ENCODE results near the gene RCCD1.

The RCCD1 gene

DNA sequence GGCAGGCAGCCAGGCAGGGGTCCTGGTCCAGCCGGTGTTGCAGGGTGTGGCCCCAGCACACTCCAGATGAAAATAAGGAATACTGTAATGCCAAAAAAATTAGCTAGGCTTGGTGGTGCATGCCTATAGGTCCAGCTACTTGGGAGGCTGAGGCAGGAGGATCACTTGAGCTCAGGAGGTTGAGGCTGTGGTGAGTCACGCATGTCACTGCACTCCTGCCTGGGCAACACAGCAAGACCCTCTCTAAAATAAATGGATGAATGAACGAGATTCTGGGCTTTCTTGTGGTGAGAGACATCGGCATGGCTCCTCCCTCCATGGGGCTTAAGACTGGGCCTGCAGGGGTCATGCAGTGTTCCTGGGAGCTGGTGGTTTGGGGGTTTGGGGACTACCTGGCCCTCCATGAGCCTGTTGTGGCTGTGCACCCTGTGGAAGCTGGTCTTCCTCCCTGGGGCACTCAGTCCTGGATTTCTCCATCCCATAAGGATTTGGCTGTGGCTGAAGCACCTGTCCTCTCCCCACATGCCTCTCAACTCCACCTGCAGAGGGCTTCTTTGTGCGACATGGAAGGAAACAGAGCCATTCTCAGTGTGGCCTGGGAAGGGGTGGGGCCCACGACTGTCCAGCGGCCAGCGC lies 7.6 kb upstream of the RCCD1 start:
- H3K9me3 ChIP-seq (ENCODE audit: control insufficient read depth in 2 of 2, low read length in 2 of 2), result no peaks in the 10 kb centered on the region
- no peak overlapping the region for H3K27ac ChIP-seq (ENCODE audit: low read length)
- H3K4me3 ChIP-seq (ENCODE audit: low read length in 2 of 2), result no peak overlapping the region
- no peaks in the 10 kb centered on the region for H3K4me1 ChIP-seq (ENCODE audit: control insufficient read depth, insufficient read depth, low read length)
- peaks cover 52 to 67% of the 10 kb centered on the region in 2 donors for H3K36me3 ChIP-seq (ENCODE audit: control insufficient read depth in 2 of 2, insufficient read depth in 2 of 2, low read length in 2 of 2)
- no peak overlapping the region for H3K9ac ChIP-seq (ENCODE audit: low read length in 2 of 2)
- H3K27me3 ChIP-seq (ENCODE audit: control insufficient read depth in 1 of 2, insufficient read depth in 2 of 2, low read length in 2 of 2), result no peaks in the 10 kb centered on the region

DNA sequence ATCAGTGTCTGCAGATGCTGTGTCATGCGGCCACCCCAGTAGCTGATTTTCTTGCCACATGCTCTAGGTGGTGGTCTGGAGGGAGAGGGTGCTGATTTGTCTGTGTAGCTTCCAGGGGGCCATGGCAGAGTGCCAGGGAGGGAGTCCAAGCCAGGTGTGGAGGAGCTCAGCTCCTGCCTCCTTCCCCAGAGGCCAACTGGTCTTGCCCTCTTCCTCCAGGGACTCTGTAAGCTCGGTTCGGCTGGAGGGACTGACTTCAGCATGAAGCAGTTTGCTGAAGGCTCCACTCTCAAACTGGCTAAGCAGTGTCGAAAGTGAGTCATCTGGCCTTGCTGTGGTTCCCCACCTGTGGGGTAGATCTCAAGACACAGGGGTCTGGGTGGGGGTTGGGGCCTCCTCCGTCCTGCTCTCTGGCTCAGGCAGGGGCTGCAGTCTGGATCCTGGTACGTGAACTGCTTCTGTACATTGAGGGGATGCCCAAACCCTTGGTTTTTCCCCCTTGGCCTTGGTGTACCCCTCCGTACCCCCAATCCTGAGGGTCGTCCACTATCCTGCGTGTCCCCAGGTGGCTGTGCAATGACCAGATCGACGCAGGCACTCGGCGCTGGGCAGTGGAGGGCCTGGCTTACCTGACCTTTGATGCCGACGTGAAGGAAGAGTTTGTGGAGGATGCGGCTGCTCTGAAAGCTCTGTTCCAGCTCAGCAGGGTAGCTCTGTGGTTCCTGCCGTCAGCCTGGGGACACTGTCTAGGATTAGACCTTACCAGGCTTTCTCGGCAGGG lies 6.9 kb upstream of the RCCD1 start:
- Histone ChIP-seq H3K9ac (ENCODE audit: low read length in 2 of 2) (no peak overlapping the region), H3K4me1 (ENCODE audit: control insufficient read depth, insufficient read depth, low read length) (no peaks in the 10 kb centered on the region), H3K36me3 (ENCODE audit: control insufficient read depth in 2 of 2, insufficient read depth in 2 of 2, low read length in 2 of 2) (peaks cover 47 to 64% of the 10 kb centered on the region in 2 donors), H3K9me3 (ENCODE audit: control insufficient read depth in 2 of 2, low read length in 2 of 2) (no peaks in the 10 kb centered on the region), H3K4me3 (ENCODE audit: low read length in 2 of 2) (no peak overlapping the region), H3K27me3 (ENCODE audit: control insufficient read depth in 1 of 2, insufficient read depth in 2 of 2, low read length in 2 of 2) (no peaks in the 10 kb centered on the region), H3K27ac (ENCODE audit: low read length) (no peak overlapping the region)

DNA sequence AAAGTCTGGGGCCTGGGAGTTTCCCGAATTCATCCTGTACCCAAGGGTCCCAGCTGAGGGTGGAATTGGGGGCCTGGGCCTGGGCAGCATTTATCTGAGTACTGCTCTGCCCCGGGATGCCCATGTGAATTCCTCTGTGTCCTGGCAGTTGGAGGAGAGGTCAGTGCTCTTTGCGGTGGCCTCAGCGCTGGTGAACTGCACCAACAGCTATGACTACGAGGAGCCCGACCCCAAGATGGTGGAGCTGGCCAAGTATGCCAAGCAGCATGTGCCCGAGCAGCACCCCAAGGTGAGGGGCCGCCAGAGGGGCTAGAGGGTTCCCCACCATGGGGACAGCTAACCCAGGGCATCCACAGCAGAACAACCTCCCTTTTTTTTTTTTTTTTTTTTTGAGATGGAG lies 6.2 kb upstream of the RCCD1 start:
- Histone ChIP-seq H3K27ac (ENCODE audit: low read length) (no peak overlapping the region), H3K4me1 (ENCODE audit: control insufficient read depth, insufficient read depth, low read length) (no peaks in the 10 kb centered on the region), H3K36me3 (ENCODE audit: control insufficient read depth in 2 of 2, insufficient read depth in 2 of 2, low read length in 2 of 2) (peaks cover 48 to 66% of the 10 kb centered on the region in 2 donors), H3K27me3 (ENCODE audit: control insufficient read depth in 1 of 2, insufficient read depth in 2 of 2, low read length in 2 of 2) (no peaks in the 10 kb centered on the region), H3K9ac (ENCODE audit: low read length in 2 of 2) (no peak overlapping the region), H3K9me3 (ENCODE audit: control insufficient read depth in 2 of 2, low read length in 2 of 2) (no peaks in the 10 kb centered on the region), H3K4me3 (ENCODE audit: low read length in 2 of 2) (no peak overlapping the region)

DNA sequence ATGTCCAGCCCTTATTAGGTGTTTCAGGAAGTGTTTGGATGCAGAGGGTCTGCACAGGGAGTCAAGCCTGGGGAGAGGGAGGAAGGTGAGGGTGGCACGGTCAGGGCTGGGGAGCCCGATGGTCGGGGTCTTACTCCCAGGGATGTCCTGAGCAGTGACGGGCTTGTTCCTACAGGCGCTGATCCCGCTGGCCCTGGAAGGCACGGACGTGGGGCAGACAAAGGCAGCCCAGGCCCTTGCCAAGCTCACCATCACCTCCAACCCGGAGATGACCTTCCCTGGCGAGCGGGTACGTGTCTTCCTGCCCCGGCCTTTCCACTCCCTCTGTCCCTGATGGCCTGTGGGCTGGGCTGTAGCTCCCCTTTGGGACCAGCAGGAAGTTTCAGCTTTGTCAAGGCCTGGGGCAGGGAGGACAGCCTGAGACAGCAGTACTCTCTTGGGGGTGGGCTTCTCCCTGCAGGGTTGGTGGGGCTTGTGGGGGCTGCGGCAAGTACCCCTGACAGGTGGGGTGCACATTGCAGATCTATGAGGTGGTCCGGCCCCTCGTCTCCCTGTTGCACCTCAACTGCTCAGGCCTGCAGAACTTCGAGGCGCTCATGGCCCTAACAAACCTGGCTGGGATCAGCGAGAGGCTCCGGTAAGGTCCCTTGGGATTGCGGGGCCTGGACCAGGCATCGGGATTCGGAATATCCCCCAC lies 4.6 kb upstream of the RCCD1 start:
- no peak overlapping the region for H3K27ac ChIP-seq (ENCODE audit: low read length)
- H3K27me3 ChIP-seq (ENCODE audit: control insufficient read depth in 1 of 2, insufficient read depth in 2 of 2, low read length in 2 of 2), result no peaks in the 10 kb centered on the region
- peaks cover 42 to 56% of the 10 kb centered on the region in 2 donors for H3K36me3 ChIP-seq (ENCODE audit: control insufficient read depth in 2 of 2, insufficient read depth in 2 of 2, low read length in 2 of 2)
- peaks cover 3% of the 10 kb centered on the region for H3K4me1 ChIP-seq (ENCODE audit: control insufficient read depth, insufficient read depth, low read length)
- no peaks in the 10 kb centered on the region for H3K9me3 ChIP-seq (ENCODE audit: control insufficient read depth in 2 of 2, low read length in 2 of 2)
- H3K9ac ChIP-seq (ENCODE audit: low read length in 2 of 2), result no peak overlapping the region
- H3K4me3 ChIP-seq (ENCODE audit: low read length in 2 of 2), result no peak overlapping the region

DNA sequence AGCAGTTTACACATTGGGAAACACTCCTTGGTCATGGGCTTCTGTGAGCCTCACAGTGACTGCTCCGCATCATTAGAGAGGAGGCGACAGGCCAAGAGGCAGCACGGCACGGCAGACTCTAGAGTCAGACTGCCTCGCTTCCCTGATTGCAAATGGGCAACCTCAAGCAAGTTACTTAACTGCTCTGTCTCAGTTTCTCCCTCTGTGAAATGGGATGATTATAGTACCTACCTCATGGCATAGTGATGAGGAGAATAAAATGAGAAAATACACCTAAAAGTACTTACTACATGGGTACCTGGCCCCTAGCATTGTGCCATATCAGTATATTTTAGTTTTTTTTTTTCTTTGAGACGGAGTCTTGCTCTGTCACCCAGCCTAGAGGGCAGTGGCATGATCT lies 4.0 kb upstream of the RCCD1 start:
- H3K4me3 ChIP-seq (ENCODE audit: low read length in 2 of 2), result no peak overlapping the region
- no peak overlapping the region for H3K9ac ChIP-seq (ENCODE audit: low read length in 2 of 2)
- no peaks in the 10 kb centered on the region for H3K27me3 ChIP-seq (ENCODE audit: control insufficient read depth in 1 of 2, insufficient read depth in 2 of 2, low read length in 2 of 2)
- H3K9me3 ChIP-seq (ENCODE audit: control insufficient read depth in 2 of 2, low read length in 2 of 2), result no peaks in the 10 kb centered on the region
- H3K27ac ChIP-seq (ENCODE audit: low read length), result no peak overlapping the region
- H3K4me1 ChIP-seq (ENCODE audit: control insufficient read depth, insufficient read depth, low read length), result peaks cover 4% of the 10 kb centered on the region
- H3K36me3 ChIP-seq (ENCODE audit: control insufficient read depth in 2 of 2, insufficient read depth in 2 of 2, low read length in 2 of 2), result peaks cover 42 to 56% of the 10 kb centered on the region in 2 donors

DNA sequence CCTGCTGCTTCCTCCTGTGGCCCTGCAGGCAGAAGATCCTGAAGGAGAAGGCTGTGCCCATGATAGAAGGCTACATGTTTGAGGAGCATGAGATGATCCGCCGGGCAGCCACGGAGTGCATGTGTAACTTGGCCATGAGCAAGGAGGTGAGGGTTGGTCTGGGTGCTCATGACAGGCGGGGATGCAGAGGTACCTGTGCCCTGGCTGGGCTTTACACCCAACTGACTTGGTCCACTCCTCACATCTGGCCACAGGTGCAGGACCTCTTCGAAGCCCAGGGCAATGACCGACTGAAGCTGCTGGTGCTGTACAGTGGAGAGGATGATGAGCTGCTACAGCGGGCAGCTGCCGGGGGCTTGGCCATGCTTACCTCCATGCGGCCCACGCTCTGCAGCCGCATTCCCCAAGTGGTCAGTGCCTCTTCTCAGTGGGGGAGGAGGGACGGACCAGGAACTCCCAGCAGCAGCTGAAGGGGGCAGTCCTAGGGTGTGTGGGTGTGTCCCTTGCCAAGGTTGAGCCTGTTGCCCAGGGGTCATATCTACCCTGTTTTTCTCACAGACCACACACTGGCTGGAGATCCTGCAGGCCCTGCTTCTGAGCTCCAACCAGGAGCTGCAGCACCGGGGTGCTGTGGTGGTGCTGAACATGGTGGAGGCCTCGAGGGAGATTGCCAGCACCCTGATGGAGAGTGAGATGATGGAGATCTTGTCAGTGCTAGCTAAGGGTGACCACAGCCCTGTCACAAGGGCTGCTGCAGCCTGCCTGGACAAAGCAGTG lies 1.6 kb upstream of the RCCD1 start:
- Histone ChIP-seq H3K27ac (ENCODE audit: low read length) (no peak overlapping the region), H3K4me3 (ENCODE audit: low read length in 2 of 2) (no peak overlapping the region), H3K9ac (ENCODE audit: low read length in 2 of 2) (no peak overlapping the region), H3K4me1 (ENCODE audit: control insufficient read depth, insufficient read depth, low read length) (peaks cover 22% of the 10 kb centered on the region), H3K9me3 (ENCODE audit: control insufficient read depth in 2 of 2, low read length in 2 of 2) (no peaks in the 10 kb centered on the region), H3K27me3 (ENCODE audit: control insufficient read depth in 1 of 2, insufficient read depth in 2 of 2, low read length in 2 of 2) (no peaks in the 10 kb centered on the region), H3K36me3 (ENCODE audit: control insufficient read depth in 2 of 2, insufficient read depth in 2 of 2, low read length in 2 of 2) (peaks cover 32 to 43% of the 10 kb centered on the region in 2 donors)

DNA sequence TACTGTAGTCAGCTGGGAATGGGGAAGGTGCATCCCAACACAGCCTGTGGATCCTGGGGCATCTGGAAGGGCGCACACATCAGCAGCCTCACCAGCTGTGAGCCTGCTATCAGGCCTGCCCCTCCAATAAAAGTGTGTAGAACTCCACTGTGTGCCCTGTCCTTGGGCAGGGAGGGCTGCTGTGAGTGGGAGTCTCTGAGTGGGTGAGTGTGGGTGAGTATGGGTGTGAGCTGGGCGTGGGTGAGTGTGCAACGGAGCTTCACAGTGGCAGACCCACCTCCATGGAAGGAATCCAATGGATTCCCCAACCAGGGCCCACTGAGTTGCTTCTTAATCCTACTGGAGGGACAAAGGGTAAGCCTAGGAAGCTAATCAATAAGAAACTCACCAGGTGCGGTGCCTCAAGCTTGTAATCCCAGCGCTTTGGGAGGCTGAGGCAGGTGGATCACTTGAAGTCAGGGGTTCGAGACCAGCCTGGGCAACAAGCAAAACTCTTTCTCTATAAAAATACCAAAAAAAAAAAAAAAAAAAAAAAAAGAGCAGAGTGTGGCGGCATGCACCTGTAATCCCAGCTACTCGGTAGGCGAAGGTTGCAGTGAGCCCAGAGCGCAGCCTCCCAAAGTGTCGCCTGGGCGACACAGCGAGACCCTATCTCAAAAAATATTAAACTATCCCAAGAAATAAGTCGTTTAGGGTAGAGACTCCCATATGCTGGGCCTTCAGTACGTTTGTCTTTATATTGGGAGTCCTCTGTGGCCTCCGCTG lies 555 bp upstream of the RCCD1 start:
- Histone ChIP-seq H3K9ac (ENCODE audit: low read length in 2 of 2) (peak overlapping the region in 1 of 2 donors; percentile 94), H3K9me3 (ENCODE audit: control insufficient read depth in 2 of 2, low read length in 2 of 2) (no peaks in the 10 kb centered on the region), H3K27me3 (ENCODE audit: control insufficient read depth in 1 of 2, insufficient read depth in 2 of 2, low read length in 2 of 2) (no peaks in the 10 kb centered on the region), H3K36me3 (ENCODE audit: control insufficient read depth in 2 of 2, insufficient read depth in 2 of 2, low read length in 2 of 2) (peaks cover 27 to 37% of the 10 kb centered on the region in 2 donors), H3K4me1 (ENCODE audit: control insufficient read depth, insufficient read depth, low read length) (peaks cover 30% of the 10 kb centered on the region), H3K27ac (ENCODE audit: low read length) (peak overlapping the region; percentile 90), H3K4me3 (ENCODE audit: low read length in 2 of 2) (peak overlapping the region; percentile 89 to 92)

- H3K4me3 ChIP-seq (ENCODE audit: low read length in 2 of 2), result peak overlapping the region in 1 of 2 donors; percentile 92
- peaks cover 46% of the 10 kb centered on the region for H3K4me1 ChIP-seq (ENCODE audit: control insufficient read depth, insufficient read depth, low read length)
- peak overlapping the region in 1 of 2 donors; percentile 75 for H3K9ac ChIP-seq (ENCODE audit: low read length in 2 of 2)
- H3K27ac ChIP-seq (ENCODE audit: low read length), result no peak overlapping the region
- no peaks in the 10 kb centered on the region for H3K9me3 ChIP-seq (ENCODE audit: control insufficient read depth in 2 of 2, low read length in 2 of 2)
- H3K36me3 ChIP-seq (ENCODE audit: control insufficient read depth in 2 of 2, insufficient read depth in 2 of 2, low read length in 2 of 2), result peaks cover 14 to 22% of the 10 kb centered on the region in 2 donors
- H3K27me3 ChIP-seq (ENCODE audit: control insufficient read depth in 1 of 2, insufficient read depth in 2 of 2, low read length in 2 of 2), result no peaks in the 10 kb centered on the region
Observed at GRCh38 chr15:90955624-90956273, 1.1 kb downstream of the RCCD1 start.

- peaks cover 52% of the 10 kb centered on the region for H3K4me1 ChIP-seq (ENCODE audit: control insufficient read depth, insufficient read depth, low read length)
- no peaks in the 10 kb centered on the region for H3K9me3 ChIP-seq (ENCODE audit: control insufficient read depth in 2 of 2, low read length in 2 of 2)
- H3K27me3 ChIP-seq (ENCODE audit: control insufficient read depth in 1 of 2, insufficient read depth in 2 of 2, low read length in 2 of 2), result no peaks in the 10 kb centered on the region
- H3K36me3 ChIP-seq (ENCODE audit: control insufficient read depth in 2 of 2, insufficient read depth in 2 of 2, low read length in 2 of 2), result peaks cover 18 to 25% of the 10 kb centered on the region in 2 donors
- peak overlapping the region; percentile 62 to 75 for H3K9ac ChIP-seq (ENCODE audit: low read length in 2 of 2)
- H3K4me3 ChIP-seq (ENCODE audit: low read length in 2 of 2), result peak overlapping the region; percentile 64 to 80
- H3K27ac ChIP-seq (ENCODE audit: low read length), result peak overlapping the region; percentile 37
Observed at GRCh38 chr15:90956274-90957030, 1.8 kb downstream of the RCCD1 start.
